Prostate gland (tissue), 2 donors: ENCODE results near the gene TNNI3. TPM values are rescaled to one million over a fixed set of nuclear protein-coding genes. Genes with fewer than 3 reads are reported as not detected.

Experiments
- DNase-seq: peaks from one replicate; pipeline ENCODE4 v3.0.0-alpha.2; 2019; ENCODE audit warnings: low spot score
- H3K27ac ChIP-seq, 2 donors: fragments of 200-600 bp; sonication (generic); 2 replicates each; pipeline ENCODE4 v1.5.1; 2017 to 2019
- H3K27me3 ChIP-seq: fragments of 200-600 bp; sonication (generic); replicated peaks from 2 replicates; pipeline ENCODE4 v1.5.1; 2019; ENCODE audit not compliant: insufficient read depth
- H3K36me3 ChIP-seq, 2 donors: fragments of 200-600 bp; sonication (generic); 1 replicate in 1 of 2; 2 replicates in 1 of 2; pipeline versions ENCODE4 v1.5.1 to v1.8.1; 2017 to 2019
- H3K4me1 ChIP-seq: fragments of 200-600 bp; sonication (generic); replicated peaks from 2 replicates; pipeline ENCODE4 v1.5.1; 2019
- H3K4me3 ChIP-seq, 2 donors: fragments of 200-600 bp; sonication (generic); 2 replicates each; pipeline ENCODE4 v1.5.1; 2017 to 2019
- H3K9me3 ChIP-seq: fragments of 200-600 bp; sonication (generic); 2 replicates; pipeline ENCODE4 v1.5.1; 2017
- CTCF ChIP-seq, 4 experiments: fragments of 200-600 bp in 2 of 4; fragments of 450-650 bp in 2 of 4; sonication (generic) in 2 of 4; IDR thresholded peaks; 1 replicate in 3 of 4; 2 replicates in 1 of 4; pipeline ENCODE4 v1.5.1; 2016 to 2019; ENCODE audit warnings: antibody characterized with exemption in 4 of 4, mild to moderate bottlenecking in 2 of 4, moderate library complexity in 2 of 4
- POLR2A ChIP-seq: fragments of 450-650 bp; IDR thresholded peaks from one replicate; pipeline ENCODE4 v1.6.1; 2016; ENCODE audit warnings: antibody characterized with exemption, mild to moderate bottlenecking
- POLR2AphosphoS5 ChIP-seq: sonication (generic); formaldehyde crosslinking; IDR thresholded peaks from one replicate; pipeline ENCODE4 v1.6.1; 2017; ENCODE audit warnings: antibody characterized with exemption
- whole genome bisulfite sequencing: methylation state at CpG from one replicate; pipeline ENCODE4 v1.1.5; 2018; 5-methylcytosine and 5-hydroxymethylcytosine counted together
- intact Hi-C: fragments of 100-400 bp; cut with DNase I; formaldehyde crosslinking; loops from one replicate; pipeline ENCODE4 v1.14.2; 2022
- total RNA-seq, 2 donors: library from RNA; depleted of rRNA; stranded (reverse); fragments of >200 nt; gene quantifications; one replicate each; pipeline ENCODE4 v1.1.0, GENCODE V29; 2016

The TNNI3 gene
- total RNA-seq, 2 donors from 2014 or later, result 12.4 TPM; not detected in 1

- 54% methylated on average over 4 of the region's 4 CpGs for WGBS
- H3K27me3 ChIP-seq, result no peaks in the 10 kb centered on the region
- no peaks in the 10 kb centered on the region for H3K4me1 ChIP-seq
- TF ChIP-seq POLR2AphosphoS5, result no peak
- TF ChIP-seq POLR2A, result no peak
- TF ChIP-seq CTCF (IDR thresholded peaks at IDR 0.05), result no peak
- no peaks in the 10 kb centered on the region for H3K9me3 ChIP-seq
- intact Hi-C loops, result no loop called here
- no peaks in the 10 kb centered on the region for H3K36me3 ChIP-seq
- no peak overlapping the region for H3K4me3 ChIP-seq
- no peak for DNase-seq
- no peak overlapping the region for H3K27ac ChIP-seq
Measured at GRCh38 chr19:55197528-55197927, 40.0 kb upstream of the TNNI3 start.

GRCh38 chr19:55196803-55197202, 39.3 kb upstream of the TNNI3 start:
- no peaks in the 10 kb centered on the region for H3K4me1 ChIP-seq
- DNase-seq, result no peak
- H3K36me3 ChIP-seq, result no peaks in the 10 kb centered on the region
- H3K4me3 ChIP-seq, result no peak overlapping the region
- WGBS, result 88% methylated on average over 10 of the region's 10 CpGs
- no peak overlapping the region for H3K27ac ChIP-seq
- no peaks in the 10 kb centered on the region for H3K27me3 ChIP-seq
- no peaks in the 10 kb centered on the region for H3K9me3 ChIP-seq
- intact Hi-C loops, result no loop called here
- TF ChIP-seq POLR2AphosphoS5, result no peak
- no peak for TF ChIP-seq CTCF (IDR thresholded peaks at IDR 0.05)
- no peak for TF ChIP-seq POLR2A

- H3K27me3 ChIP-seq, result no peaks in the 10 kb centered on the region
- no peaks in the 10 kb centered on the region for H3K4me1 ChIP-seq
- no peak for TF ChIP-seq POLR2A
- no peak for TF ChIP-seq CTCF (IDR thresholded peaks at IDR 0.05)
- no peak for TF ChIP-seq POLR2AphosphoS5
- intact Hi-C loops, result no loop called here
- H3K36me3 ChIP-seq, result no peaks in the 10 kb centered on the region
- no peaks in the 10 kb centered on the region for H3K9me3 ChIP-seq
- H3K27ac ChIP-seq, result no peak overlapping the region
- DNase-seq, result no peak
- H3K4me3 ChIP-seq, result no peak overlapping the region
- 79% methylated on average over 12 of the region's 12 CpGs for WGBS
Measured at GRCh38 chr19:55193481-55193880, 35.9 kb upstream of the TNNI3 start.

- no peak for DNase-seq
- Histone ChIP-seq H3K4me3 (no peak overlapping the region), H3K27ac (no peak overlapping the region), H3K36me3 (no peaks in the 10 kb centered on the region), H3K9me3 (no peaks in the 10 kb centered on the region), H3K27me3 (peaks cover 4% of the 10 kb centered on the region), H3K4me1 (no peaks in the 10 kb centered on the region)
- intact Hi-C loops, result no loop called here
- WGBS, result 41% methylated on average over 15 of the region's 15 CpGs
- TF ChIP-seq POLR2A (no peak), CTCF (IDR thresholded peaks at IDR 0.05) (no peak), POLR2AphosphoS5 (peak; percentile 26)
Measured at GRCh38 chr19:55189403-55189835, 31.9 kb upstream of the TNNI3 start.

- peaks cover 4% of the 10 kb centered on the region for H3K27me3 ChIP-seq
- no peak overlapping the region for H3K27ac ChIP-seq
- DNase-seq, result no peak
- H3K36me3 ChIP-seq, result no peaks in the 10 kb centered on the region
- intact Hi-C loops, result no loop called here
- 57% methylated on average over 8 of the region's 8 CpGs for WGBS
- no peak overlapping the region for H3K4me3 ChIP-seq
- TF ChIP-seq POLR2AphosphoS5 (no peak), POLR2A (no peak), CTCF (IDR thresholded peaks at IDR 0.05) (no peak)
- no peaks in the 10 kb centered on the region for H3K4me1 ChIP-seq
- H3K9me3 ChIP-seq, result no peaks in the 10 kb centered on the region
Measured at GRCh38 chr19:55188625-55189024, 31.1 kb upstream of the TNNI3 start.
